NT2/D1 (cell line): Measurements from ENCODE around the gene FRMD4A.

Experiments used
- YY1 ChIP-seq: IDR thresholded peaks from 2 replicates; pipeline ENCODE4 v1.6.1; 2011; ENCODE audit not compliant: insufficient read length, insufficient read depth
- ZNF274 ChIP-seq: IDR thresholded peaks from 2 replicates; pipeline ENCODE4 v1.6.1; 2011; ENCODE audit warnings: mild to moderate bottlenecking, low read depth, low read length

GRCh38 chr10:13671904-13672303 lies 658.8 kb downstream of the FRMD4A start:
- TF ChIP-seq ZNF274 (no peak), YY1 (no peak)
